Dermis blood vessel endothelial cell (primary cell): ENCODE results near the gene SCLY. TPM values are rescaled to one million over a fixed set of nuclear protein-coding genes. Genes with fewer than 3 reads are reported as not detected.

Experiments used
- DNase-seq: peaks from one replicate; pipeline ENCODE4 v3.0.0; 2010
- total RNA-seq: library from RNA; depleted of rRNA; stranded (reverse); fragments of >200 nt; gene quantifications from 2 replicates; pipeline ENCODE4 v1.2.3, GENCODE V29; 2014

The SCLY gene
- total RNA-seq, 1 donor from 2014 or later = 15.1 TPM

DNA sequence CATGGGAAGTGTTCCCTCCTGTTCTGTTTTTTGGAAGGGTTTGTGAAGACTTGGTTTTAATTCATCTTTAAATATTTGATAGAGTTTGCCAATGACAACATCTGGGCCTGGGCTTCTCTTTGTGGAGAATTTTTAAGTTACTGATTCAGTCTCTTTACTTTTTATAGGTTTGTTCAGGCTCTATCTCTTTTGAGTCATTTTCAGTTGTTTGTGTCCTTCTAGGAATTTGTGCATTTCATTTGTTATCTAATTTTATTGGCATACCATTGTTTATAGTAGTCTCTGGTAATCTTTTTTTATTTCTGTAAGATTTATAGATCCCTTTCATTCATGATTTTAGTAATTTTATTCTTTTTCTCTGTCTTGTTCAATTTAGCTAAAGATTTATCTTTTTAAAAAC lies 14.6 kb downstream of the SCLY start:
- no peak for DNase-seq

DNA sequence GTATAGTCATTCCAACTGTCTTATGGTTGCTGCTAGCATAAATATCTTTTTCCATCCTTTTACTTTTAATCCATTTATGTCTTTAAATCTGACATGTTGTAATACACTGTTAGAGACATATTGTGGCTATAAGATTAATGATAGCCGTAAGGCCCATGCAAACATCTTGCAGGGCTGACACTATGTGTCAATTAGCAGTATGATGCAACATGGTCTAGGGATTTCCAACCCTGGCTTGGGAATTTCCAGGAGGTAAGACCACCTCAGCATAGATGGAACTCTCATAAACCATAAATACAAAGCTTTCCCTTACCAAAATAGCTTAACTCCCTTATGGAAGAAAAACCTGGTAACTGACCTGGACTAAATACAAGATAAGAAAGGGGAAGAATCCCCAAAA lies 16.5 kb downstream of the SCLY start:
- DNase-seq = no peak

DNA sequence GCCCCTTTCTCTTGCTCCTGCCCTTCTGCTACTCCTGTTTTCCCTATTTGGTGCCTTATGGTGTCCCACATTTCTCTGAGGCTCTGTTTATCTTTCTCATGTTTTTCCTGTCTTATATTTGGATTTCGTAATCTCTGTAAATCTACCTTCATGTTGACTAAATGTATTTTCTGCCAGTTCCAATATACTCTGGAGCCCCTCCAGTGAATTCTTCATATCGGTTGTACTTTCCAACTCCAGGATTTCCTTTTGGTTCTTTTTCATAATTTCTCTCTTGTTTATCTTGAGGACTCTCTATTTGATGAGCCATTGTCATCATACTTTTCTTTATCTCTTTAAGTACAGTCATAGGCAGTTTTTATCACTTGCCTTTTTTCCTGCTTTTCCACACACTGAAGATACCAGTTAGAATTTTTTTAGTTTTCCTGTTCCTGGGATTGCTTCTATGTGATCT lies 19.1 kb downstream of the SCLY start:
- no peak for DNase-seq

DNA sequence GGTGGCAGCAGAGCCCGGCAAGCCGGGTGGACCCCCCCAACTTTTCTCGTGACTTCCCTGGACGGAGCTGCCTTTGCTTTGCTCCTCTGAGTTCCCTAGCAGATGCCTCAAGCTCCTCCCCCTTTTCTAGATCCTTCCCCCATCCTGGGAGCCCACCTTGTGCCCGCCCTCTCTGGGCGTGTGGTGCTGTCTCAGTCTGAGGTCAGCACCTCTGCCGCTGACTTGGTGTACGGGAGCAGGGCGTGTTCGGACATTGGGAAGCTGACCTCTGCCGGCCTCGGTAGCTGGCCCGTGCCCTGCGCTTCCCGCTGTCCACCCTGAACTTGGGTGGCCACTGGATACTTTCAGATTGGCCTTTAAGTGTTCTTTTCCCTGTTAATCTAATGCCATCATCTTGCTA lies 19.7 kb downstream of the SCLY start:
- no peak for DNase-seq

DNA sequence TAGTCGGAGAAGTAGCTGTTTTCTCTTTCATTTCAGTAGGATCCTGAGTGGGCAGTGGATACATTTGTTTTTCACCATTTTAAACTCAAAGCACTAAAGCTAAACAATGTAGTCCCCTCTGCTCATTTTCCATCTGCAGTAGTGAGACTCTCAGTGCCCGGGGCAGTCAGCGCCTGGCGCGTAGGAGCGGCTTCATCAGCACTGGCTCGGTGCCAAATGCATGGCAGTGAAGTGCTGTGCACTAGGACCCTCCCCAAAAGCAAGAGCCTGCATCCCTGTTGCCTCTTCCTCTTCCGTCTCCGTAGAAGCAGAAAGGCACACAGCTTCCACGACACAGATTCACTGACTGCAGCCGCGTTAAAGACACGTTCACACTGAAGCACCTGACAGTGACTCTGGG lies 20.3 kb downstream of the SCLY start:
- no peak for DNase-seq

DNA sequence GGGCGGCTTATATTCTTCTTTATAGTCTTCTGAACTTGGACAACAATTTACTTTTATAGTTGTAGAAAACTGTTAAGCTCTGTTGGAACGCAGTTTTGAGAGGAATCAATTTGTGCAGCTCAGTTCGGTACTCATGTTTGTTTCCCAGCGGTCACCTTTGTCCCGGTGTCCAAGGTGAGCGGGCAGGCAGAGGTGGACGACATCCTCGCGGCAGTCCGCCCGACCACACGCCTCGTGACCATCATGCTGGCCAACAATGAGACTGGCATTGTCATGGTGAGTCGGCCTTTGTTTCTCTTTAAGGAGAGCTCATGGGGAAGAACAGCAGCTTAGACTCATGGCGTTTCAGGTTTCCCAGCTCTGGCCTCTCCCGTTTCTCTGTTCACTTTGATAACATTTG lies 20.8 kb downstream of the SCLY start:
- DNase-seq = no peak

DNA sequence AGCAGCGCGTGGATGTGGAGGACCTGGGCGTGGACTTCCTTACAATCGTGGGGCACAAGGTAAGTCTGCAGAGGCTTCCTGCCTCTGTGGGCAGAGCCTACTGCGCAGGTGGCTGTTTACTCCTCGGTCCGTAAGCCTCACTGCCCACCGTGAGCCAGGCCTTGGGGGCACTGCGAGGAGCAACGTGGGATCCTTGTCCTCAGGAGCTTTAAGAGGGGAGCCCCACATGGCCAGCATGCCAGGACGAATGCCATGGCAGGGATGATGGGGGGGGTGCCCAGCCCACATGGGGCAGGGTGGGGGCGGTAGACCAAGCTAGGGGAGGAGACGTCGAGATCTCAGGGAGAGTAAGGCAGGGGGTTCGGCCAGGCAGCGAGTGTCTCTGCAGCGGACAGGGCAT lies 21.4 kb downstream of the SCLY start:
- DNase-seq = no peak

DNA sequence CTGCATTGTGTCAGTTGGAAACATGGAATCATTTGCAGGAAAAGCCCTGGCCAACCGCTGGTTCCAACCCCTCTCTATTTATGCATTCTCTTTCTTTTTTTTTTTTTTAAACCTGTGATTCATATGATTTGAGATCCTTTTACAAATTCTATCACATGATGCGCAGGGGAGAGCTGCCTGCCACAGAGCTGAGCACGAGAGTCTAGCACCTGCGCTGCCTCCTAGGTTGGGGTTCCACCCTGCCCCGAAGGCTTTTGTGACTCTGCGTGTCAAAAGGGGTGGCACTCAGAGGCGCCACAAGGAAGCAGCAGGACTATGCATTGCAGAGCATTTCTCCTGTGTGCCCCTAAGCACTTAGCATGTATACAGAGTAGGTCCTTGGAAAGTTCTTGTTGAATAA lies 22.0 kb downstream of the SCLY start:
- DNase-seq = no peak

DNA sequence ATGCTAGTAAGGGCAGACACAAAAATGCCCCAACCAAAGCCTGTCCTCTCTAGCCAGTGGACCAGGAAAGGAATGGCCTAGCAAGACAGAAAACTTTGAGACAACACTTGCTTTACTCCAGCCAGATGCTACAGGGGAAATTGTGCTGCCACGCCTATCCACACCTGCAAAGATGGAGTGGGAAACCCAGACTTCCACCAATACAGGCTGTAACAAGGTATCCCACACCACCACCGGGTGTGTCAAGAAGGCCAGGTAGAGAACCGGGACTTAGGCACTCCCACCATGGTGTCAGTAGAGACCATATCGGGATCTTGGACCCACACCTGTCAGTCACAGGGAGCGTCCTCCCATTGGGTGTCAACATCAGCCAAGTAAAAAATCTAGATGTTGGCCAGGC lies 23.1 kb downstream of the SCLY start:
- no peak for DNase-seq

DNA sequence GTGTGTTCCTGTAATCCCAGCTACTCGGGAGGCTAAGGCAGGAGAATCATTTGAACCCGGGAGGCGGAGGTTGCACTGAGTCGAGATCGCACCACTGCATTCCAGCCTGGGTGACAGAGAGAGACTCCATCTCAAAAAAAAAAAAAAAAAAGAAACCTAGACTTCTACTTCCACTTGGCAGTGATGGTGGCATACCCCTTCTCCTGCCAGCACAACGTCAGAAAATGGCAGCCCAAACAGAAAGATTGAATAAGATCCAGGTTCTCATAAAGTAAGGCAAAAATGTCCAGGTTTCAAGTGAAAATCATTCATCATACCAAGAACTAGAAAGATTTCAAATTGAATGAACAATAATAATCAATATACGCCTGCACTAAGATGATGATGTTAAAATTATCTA lies 24.0 kb downstream of the SCLY start:
- DNase-seq = no peak

DNA sequence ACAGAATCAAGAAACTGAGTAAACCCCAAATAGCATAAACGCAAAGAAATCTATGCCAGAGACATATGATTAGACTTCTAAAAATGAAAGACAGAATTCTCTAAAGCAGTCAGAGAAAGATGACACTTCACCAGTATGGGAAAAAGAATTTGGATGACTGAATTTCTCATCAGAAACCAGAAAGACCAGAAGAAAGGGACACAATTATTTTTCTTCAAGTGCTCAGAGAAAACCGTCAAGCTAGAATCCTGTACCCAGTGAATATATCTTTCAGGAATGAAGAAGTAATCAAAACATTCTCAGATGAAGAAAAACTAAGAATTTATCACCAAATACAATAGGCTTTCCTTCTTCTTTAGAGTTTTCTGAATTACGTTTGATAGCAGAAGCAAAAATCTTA lies 25.1 kb downstream of the SCLY start:
- no peak for DNase-seq

DNA sequence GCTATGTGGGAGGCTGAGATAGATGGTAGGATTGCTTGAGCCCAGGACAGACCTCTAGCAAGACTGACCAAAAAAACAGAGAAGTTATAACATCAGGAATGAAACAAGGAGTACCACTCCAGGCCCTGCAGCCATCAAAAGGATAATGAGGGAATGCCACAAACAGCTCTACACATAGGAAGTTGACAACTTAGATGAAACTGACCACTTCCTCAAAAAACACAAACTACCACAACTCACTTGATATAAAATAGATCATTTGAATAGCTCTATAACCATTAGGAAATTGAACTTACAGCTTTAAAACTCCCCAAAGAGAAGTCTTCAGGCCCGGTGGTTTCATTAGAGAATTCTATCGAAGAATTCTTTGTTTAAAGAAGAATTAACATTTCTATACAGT lies 26.4 kb downstream of the SCLY start:
- no peak for DNase-seq

DNA sequence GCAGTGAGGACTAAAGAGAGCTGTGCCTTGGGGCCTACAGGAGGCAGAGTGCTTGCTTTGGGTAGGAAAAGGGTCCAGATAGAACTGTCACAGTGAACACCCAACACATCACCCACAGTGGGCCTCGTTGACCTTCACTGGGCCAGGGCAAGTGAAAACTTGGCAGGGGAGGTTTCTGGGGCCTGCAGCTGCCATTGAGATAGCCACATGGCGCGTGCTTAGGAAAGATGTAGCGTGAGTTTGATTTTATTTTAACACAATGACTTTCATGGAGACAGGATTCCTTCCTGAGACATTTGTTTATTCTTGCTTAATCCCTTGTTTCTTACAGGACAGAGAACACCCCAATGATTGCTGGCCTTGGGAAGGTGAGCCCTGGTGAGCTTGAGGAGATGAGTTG lies 30.1 kb downstream of the SCLY start:
- DNase-seq = no peak

DNA sequence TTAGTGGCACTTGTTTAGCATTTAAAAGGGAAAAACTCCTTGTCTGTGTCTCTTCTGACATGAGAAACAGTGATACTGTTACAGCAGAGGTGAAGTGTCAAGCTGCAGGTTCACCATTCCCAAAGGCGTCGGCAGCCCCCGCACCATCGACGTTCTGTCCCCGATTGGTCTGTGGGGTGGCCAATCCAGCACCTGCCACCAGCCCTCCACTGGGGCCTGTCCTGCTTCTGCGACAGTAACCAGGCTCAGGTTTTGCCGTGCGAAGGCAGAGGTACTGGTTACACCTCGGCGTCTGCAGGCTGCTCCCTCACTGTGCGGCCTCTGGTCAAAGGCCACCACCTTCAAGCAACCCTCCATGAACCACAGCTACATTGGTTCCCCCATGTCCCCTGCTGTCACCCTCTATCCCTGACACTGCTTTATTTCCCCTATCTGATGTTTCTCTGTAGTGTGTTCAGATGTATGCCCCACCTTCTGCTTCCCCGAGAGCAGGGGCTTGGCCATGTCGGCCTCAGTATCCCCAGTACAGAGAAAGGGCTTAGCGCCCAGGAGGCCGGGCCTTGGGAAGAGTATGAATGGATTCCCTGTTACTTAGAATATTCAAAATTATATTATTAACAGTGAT lies 30.7 kb downstream of the SCLY start:
- DNase-seq = no peak

DNA sequence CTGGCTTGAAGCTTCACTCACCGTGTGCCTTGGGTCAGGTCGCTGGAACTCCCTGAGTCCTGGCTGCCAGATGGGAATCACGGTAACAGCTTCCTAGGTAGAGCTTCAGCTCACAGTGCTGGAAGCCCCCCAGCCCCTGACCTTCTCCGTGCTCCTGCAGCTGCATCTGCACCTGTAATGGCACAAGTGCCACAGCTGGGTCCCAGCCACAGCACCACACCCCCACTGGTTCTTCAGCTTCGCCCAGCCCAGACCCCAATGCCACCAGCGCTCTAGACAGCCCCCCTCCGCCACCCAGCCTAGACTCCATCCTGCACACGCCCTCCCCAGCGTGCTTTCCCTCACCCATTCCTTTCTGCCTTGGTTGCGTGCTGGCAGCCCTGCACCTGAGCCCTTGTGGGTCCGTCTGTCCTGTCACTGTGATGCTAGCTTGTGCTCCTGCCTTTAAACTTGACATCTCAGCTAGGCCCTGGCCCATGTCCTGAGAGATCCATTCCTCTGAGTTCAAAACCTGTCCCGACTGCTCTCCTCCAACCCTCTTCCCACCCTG lies 31.8 kb downstream of the SCLY start:
- no peak for DNase-seq

DNA sequence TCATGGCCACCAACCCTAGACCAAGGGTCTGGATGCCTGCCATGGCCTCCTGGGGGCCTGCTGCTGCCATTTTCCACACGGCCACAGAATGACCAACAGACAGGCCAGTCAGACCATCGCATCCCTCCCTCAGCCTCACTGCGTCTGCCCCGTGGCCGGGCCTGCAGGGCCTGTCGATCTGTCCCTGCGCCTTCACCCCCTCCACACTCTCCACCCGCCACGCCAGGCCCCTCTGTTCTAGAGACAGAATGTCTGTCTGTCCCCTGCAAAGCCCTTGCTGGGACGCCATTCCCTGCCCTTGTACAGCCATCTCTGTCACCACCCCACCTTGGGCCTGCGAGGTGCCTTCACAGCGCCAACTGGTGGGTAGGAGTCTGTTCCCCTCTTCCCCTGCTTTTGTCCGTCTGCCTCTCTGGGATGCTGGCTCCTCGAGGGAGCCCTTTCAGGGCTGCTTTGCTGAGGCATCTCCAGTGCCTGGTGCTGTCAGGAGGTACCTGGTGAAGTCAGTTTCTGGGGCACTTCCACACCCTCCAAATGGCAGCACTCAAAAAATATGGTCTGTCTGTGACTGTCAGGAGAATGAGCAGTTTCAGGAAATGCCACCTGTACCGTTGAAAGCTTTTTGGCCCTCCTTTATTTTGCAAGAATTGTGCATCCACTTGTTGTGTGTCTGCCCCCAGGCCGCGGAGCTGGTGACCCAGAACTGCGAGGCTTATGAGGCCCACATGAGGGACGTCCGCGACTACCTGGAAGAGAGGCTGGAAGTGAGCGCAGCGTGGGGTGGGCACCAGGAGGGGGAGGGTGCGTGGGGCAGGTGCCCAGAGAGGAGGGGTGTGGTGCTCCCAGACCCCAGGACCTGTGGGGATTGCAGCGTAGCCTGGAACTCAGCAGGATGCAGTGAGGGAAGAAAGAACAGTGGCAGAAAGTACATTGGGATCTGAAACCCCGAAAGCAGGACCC lies 32.7 kb downstream of the SCLY start:
- no peak for DNase-seq

DNA sequence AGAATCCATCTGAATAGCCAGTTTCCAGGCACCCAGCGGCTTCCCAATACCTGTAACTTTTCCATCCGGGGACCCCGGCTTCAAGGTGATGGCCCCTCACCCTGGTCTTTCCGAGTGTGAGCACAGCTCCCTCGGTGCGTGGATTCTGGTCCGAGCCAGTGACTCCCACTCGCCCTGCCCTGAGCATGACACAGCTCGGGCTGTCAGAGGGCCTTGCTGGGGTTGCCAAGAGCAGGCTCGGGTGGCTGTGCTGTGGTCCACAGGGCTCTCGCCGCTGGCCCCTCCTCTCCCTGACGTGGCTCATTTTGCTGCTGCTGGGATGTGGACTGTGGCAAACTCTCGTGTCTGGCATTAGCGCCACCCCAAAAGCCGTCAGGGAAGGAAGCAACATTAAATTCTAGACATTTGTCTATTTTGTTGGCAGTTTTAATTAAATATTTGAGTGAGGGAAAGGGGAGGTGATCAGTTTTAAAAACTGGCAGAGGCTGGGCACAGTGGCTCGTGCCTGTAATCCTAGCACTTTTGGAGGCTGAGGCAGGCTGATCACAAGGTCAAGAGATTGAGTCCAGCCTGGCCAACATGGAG lies 33.7 kb downstream of the SCLY start:
- no peak for DNase-seq

DNA sequence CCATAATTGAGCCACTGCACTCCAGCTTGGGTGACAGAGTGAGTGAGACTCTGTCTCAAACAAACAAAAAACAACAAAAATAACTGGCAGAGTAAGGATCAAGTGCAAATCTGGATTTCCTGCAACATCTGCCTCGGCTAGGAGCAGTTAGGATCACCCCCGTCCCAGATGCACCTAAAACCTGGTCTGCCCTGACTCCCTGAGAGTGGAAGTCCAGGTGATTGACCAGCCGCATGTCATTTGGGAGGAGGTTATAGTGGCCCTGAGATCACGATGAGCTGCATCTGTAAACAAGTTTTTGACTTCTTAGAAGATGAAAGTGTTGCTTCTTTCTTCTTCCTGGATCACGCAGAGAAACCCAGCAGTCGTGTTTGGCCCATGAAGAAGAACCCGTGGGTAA lies 34.3 kb downstream of the SCLY start:
- DNase-seq = no peak

DNA sequence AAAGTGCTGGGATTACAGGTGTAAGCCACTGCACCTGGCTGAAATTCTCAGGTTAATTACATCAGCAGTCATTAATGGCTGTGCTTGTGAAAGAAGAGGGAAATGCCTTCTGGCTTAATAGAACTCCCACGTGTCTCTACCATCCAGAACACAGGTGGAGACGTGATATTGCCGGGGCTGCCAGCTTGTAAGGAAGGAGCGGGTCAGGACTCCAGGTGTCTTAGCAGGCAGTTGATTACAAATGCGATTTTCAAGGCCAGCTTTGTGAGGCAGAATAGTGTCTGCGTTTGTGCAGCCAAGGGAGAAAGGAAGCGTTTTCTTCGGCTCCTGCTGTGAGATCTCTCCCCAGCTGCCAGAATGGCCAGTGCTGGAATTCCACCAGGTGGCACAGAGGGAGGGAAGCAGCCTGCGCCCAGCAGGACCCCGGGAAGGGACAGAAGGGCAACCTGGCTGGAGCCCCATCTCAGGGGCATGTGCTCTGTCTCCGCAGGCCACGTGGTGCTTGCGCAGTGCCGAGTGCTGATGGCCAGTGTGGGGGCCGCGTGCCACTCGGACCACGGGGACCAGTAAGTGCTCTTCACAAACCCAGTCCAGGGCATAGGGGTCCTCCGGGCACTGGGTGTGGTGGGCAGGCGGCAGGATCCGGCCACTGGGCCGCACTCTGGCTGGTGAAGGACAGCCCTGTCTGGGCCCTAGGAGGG lies 35.7 kb downstream of the SCLY start:
- DNase-seq = no peak

DNA sequence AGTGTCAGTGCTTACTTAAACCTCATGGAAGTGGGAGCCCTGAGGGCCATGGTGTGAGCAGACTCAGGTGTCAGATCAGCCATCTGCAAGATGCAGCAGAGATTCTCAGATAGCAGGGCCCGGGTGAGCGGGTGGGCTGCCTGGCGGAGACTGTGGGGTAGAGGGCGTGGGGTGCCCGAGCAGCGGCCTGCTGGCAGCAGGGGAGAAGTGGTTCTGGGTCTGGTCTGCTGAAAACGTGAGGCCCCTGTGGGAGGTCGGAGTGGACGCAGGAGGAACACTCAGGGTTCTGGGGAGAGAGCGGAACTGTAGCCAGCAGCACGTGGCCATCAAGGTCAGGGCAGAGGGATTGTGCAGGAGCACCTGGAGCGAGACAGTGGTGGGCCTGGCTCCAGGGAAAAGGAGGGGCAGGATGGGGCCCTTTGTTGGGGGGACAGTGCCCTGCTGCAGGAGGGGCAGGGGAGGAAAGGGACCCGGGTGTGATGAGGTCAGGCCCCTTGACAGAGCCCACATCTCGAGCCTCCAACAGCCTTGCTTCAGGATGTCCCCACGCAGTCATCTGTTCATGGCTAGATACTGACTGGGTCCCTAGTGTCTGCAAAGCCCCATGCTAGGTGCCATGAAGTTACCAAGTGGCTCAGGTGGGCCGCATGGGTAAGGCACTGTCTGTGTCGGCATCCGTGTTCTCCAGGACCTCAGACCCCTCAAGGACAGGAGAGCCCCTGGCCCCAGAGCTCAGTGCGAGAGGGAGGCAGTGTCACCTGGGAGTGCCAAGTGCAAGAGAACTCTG lies 36.6 kb downstream of the SCLY start:
- DNase-seq = no peak

DNA sequence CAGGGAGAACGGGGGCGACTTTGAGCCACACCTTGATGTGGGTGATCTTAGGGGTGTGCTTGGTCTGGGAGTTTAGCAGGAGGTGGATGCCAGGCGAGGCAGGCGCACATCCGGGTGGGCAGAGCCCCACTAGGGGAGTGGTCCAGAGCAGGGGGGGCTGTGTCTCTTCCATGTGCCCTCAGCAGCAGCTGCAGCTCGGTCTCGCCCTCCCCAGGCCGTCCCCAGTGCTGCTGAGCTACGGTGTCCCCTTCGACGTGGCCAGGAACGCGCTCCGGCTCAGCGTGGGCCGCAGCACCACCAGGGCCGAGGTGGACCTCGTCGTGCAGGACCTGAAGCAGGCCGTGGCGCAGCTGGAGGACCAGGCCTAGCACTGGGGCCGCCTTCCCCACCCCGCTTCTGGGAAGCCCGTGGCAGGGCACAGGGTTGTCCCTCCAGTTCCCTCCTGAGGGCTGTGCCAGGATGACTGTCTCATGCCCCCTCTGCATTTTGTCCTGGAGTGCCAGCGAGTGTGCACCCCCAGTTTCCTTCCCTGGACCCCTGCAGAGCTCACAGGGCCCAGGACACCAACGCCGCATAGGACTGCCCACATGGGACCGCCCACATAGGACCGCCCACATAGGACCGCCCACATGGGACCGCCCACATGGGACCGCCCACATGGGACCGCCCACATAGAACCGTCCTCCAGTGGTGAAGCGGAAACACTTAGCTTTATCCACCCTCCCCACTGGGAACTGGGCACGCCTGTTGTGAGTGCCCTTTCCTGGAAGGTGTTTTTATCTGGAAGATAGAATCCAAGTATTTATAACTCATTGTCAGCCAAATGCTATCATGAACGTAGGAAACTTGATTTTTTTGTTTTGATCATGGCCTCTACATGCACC lies 37.4 kb downstream of the SCLY start:
- peak; percentile 96 for DNase-seq
